C4-2B (cell line): ENCODE data around the gene MYF6.

Experiments used
- H3K27ac ChIP-seq: fragments of 450-650 bp; 2 replicates; pipeline ENCODE4 v1.5.1; 2017
- CTCF ChIP-seq: fragments of 450-650 bp; conservative IDR thresholded peaks from 2 replicates; pipeline ENCODE4 v1.5.1; 2017; ENCODE audit warnings: mild to moderate bottlenecking
- ZFX ChIP-seq: fragments of 450-650 bp; IDR thresholded peaks from 2 replicates; pipeline ENCODE4 v1.6.1; 2017

MYF6 gene

GRCh38 chr12:80707830-80708258 is 410 bp downstream of the MYF6 start:
- H3K27ac ChIP-seq, result peak overlapping the region; percentile 5
- no peak for TF ChIP-seq CTCF
- TF ChIP-seq ZFX, result no peak

- TF ChIP-seq ZFX (no peak), CTCF (no peak)
Observed at GRCh38 chr12:80708259-80708974, 983 bp downstream of the MYF6 start.

GRCh38 chr12:80708975-80709328 is 1.5 kb downstream of the MYF6 start:
- peak overlapping the region; percentile 8; the same call in 1 of the 2 replicates for H3K27ac ChIP-seq
- TF ChIP-seq CTCF, result no peak
- TF ChIP-seq ZFX, result no peak

More at GRCh38 chr12:80708259-80708974, 983 bp downstream of the MYF6 start:
- H3K27ac ChIP-seq, result peak overlapping the region; percentile 8; the same call in 1 of the 2 replicates

- H3K27ac ChIP-seq, result peak overlapping the region; percentile 95
- no peak for TF ChIP-seq ZFX
- TF ChIP-seq CTCF, result peak; percentile 38
Observed at GRCh38 chr12:80709811-80710726, 2.6 kb downstream of the MYF6 start.

GRCh38 chr12:80710727-80711449 is 3.5 kb downstream of the MYF6 start:
- TF ChIP-seq ZFX (no peak), CTCF (peak; percentile 17)
- H3K27ac ChIP-seq, result peak overlapping the region; percentile 95

- TF ChIP-seq ZFX (no peak), CTCF (no peak)
- H3K27ac ChIP-seq, result no peak overlapping the region
Observed at GRCh38 chr12:80711866-80712265, 4.4 kb downstream of the MYF6 start.
